OCI-LY7 (cell line): ENCODE data around the gene ZDHHC21. TPM values are rescaled to one million over a fixed set of nuclear protein-coding genes. Genes with fewer than 3 reads are reported as not detected.

ENCODE experiments used
- BruUV-seq: library from RNA; stranded (reverse); fragments of 400-500 nt; replicated peaks from 2 replicates; lab custom pipeline; 2021; lab: Mats Ljungman, UMichigan
- CTCF ChIA-PET: fragments of 300-600 bp; sonication (Branson Sonifier 250); formaldehyde crosslinking; loops from one replicate; lab custom pipeline; 2022; ENCODE audit warnings: antibody characterized with exemption; ENCODE audit not compliant: unreplicated experiment; lab: Charles Lee
- POLR2A ChIA-PET: fragments of 300-600 bp; sonication (Branson Sonifier 250); formaldehyde crosslinking; loops from one replicate; lab custom pipeline; 2022; ENCODE audit warnings: antibody characterized with exemption; lab: Charles Lee
- DNase-seq: peaks from one replicate; pipeline ENCODE4 v3.0.0-alpha.2; 2015; ENCODE audit warnings: low spot score
- H2AFZ ChIP-seq: fragments of 200-600 bp; sonication (generic), shearing (Covaris generic); 2 replicates; pipeline ENCODE4 v1.6.1; 2014; ENCODE audit warnings: mild to moderate bottlenecking, antibody characterized with exemption, low read length, moderate library complexity
- H3K27ac ChIP-seq: fragments of 200-600 bp; sonication (generic); 2 replicates; pipeline ENCODE4 v1.5.1; 2014; ENCODE audit warnings: mixed run types, low read depth, mild to moderate bottlenecking, moderate library complexity, low read length, inconsistent platforms; ENCODE audit not compliant: poor library complexity, severe bottlenecking
- H3K36me3 ChIP-seq: fragments of 200-600 bp; sonication (generic); 2 replicates; pipeline ENCODE4 v1.6.1; 2014; ENCODE audit warnings: mild to moderate bottlenecking, antibody characterized with exemption, low read length, moderate library complexity, mixed read lengths; ENCODE audit not compliant: insufficient read depth
- H3K4me1 ChIP-seq: fragments of 200-600 bp; sonication (generic); 2 replicates; pipeline ENCODE4 v1.5.1; 2014; ENCODE audit warnings: mild to moderate bottlenecking, low read length; ENCODE audit not compliant: insufficient read depth, poor library complexity, severe bottlenecking
- H3K4me2 ChIP-seq: fragments of 200-600 bp; sonication (generic); 2 replicates; pipeline ENCODE4 v1.6.1; 2014; ENCODE audit warnings: mild to moderate bottlenecking, low read length
- H3K4me3 ChIP-seq: fragments of 200-600 bp; sonication (generic); 2 replicates; pipeline ENCODE4 v1.5.1; 2014; ENCODE audit warnings: mild to moderate bottlenecking, low read depth, low read length; ENCODE audit not compliant: poor library complexity, severe bottlenecking
- H3K79me2 ChIP-seq: fragments of 200-600 bp; sonication (generic); 2 replicates; pipeline ENCODE4 v1.6.1; 2016; ENCODE audit warnings: low read depth, mild to moderate bottlenecking, low read length, moderate library complexity, mixed read lengths; ENCODE audit not compliant: insufficient read depth
- H3K9me2 ChIP-seq: fragments of 200-600 bp; sonication (generic); 2 replicates; pipeline ENCODE4 v1.6.1; 2016; ENCODE audit warnings: mild to moderate bottlenecking, low read length, mixed read lengths; ENCODE audit not compliant: insufficient read depth
- H3K9me3 ChIP-seq: fragments of 200-600 bp; sonication (generic); 2 replicates; pipeline ENCODE4 v1.6.1; 2014; ENCODE audit warnings: mild to moderate bottlenecking, mixed run types, low read length, mixed read lengths
- H4K20me1 ChIP-seq: fragments of 200-600 bp; sonication (generic); 2 replicates; pipeline ENCODE4 v1.6.1; 2014; ENCODE audit warnings: mild to moderate bottlenecking, antibody characterized with exemption, low read length, moderate library complexity, mixed read lengths; ENCODE audit not compliant: insufficient read depth
- CTCF ChIP-seq: fragments of 200-600 bp; sonication (generic); conservative IDR thresholded peaks from 2 replicates; pipeline ENCODE4 v1.5.1; 2014; ENCODE audit warnings: mild to moderate bottlenecking, antibody characterized with exemption, low read length, moderate library complexity, mixed read lengths
- EZH2phosphoT487 ChIP-seq: fragments of 200-600 bp; sonication (generic); IDR thresholded peaks from 2 replicates; pipeline ENCODE4 v1.6.1; 2018; ENCODE audit warnings: low read depth, borderline replicate concordance, mild to moderate bottlenecking, mixed run types, antibody characterized with exemption, low read length, moderate library complexity, mixed read lengths
- intact Hi-C: fragments of 100-400 bp; cut with micrococcal nuclease; formaldehyde crosslinking; loops from one replicate; pipeline ENCODE4 v1.10.0; 2022; ENCODE audit not compliant: unreplicated experiment
- total RNA-seq, 2 experiments: library from RNA; depleted of rRNA in 1 of 2; stranded (reverse); fragments of >200 nt in 1 of 2; shearing (Covaris generic) in 1 of 2; gene quantifications; 2 replicates each; pipeline ENCODE4 v1.2.3, GENCODE V29; 2014 to 2022

Gene ZDHHC21
- total RNA-seq, 2 experiments from 2014 or later = 13.0 to 16.2 TPM

GRCh38 chr9:14616188-14616982 is 76.8 kb downstream of the ZDHHC21 start:
- peak; percentile 75 for DNase-seq
- BruUV-seq = no TSS peak
- Histone ChIP-seq H3K9me2 (no peaks in the 10 kb centered on the region), H3K4me3 (no peak overlapping the region), H3K79me2 (no peaks in the 10 kb centered on the region), H3K27ac (no peak overlapping the region), H2AFZ (no peak overlapping the region), H3K36me3 (peaks cover 17% of the 10 kb centered on the region), H3K9me3 (no peaks in the 10 kb centered on the region), H3K4me1 (no peaks in the 10 kb centered on the region), H4K20me1 (no peaks in the 10 kb centered on the region; the same call in none of the 2 replicates), H3K4me2 (no peak overlapping the region)
- TF ChIP-seq CTCF (peak; percentile 96), EZH2phosphoT487 (no peak)
- intact Hi-C loops = loop anchor here (1.0 to 10.0 kb wide), 3 partner anchors 41 to 228 kb away; no protein-coding TSS in a partner anchor
- ChIA-PET CTCF (no interaction called here), POLR2A (interaction anchor here (1.2 kb wide), 1 partner anchor 80 kb away, joined by 3 read pairs; no protein-coding TSS in a partner anchor)

GRCh38 chr9:14608540-14608939 is 84.7 kb downstream of the ZDHHC21 start:
- H3K4me3 ChIP-seq = no peak overlapping the region
- no peaks in the 10 kb centered on the region for H3K4me1 ChIP-seq
- no TSS peak for BruUV-seq
- no peaks in the 10 kb centered on the region for H3K79me2 ChIP-seq
- peaks cover 8% of the 10 kb centered on the region for H3K36me3 ChIP-seq
- ChIA-PET CTCF (interaction anchor here (0.5 kb wide), 1 partner anchor 183 kb away, joined by 4 read pairs; no protein-coding TSS in a partner anchor), POLR2A (interaction anchor here (0.6 to 1.6 kb wide), 3 partner anchors 12 to 163 kb away, joined by 3 to 4 read pairs (median 4); no protein-coding TSS in a partner anchor)
- H3K27ac ChIP-seq = no peak overlapping the region
- no peak overlapping the region for H2AFZ ChIP-seq
- H3K4me2 ChIP-seq = no peak overlapping the region
- DNase-seq = no peak
- H4K20me1 ChIP-seq = no peaks in the 10 kb centered on the region
- no peaks in the 10 kb centered on the region for H3K9me3 ChIP-seq
- intact Hi-C loops = no loop called here
- TF ChIP-seq CTCF = no peak
- TF ChIP-seq EZH2phosphoT487 = no peak
- H3K9me2 ChIP-seq = no peaks in the 10 kb centered on the region
